GM23338 (cell line): ENCODE results near the gene TMEM117. TPM values are rescaled to one million over a fixed set of nuclear protein-coding genes. Genes with fewer than 3 reads are reported as not detected.

Experiments used
- ATAC-seq: fragments of 200-7000 bp; cut with Tn5 transposase; 3 replicates; pipeline ENCODE4 v1.9.1; 2020
- DNase-seq: peaks from one replicate; pipeline ENCODE4 v3.0.0-alpha.2; 2015; ENCODE audit warnings: low spot score
- H2AFZ ChIP-seq: fragments of 200-600 bp; sonication (generic); 2 replicates; pipeline ENCODE4 v1.8.0; 2016; ENCODE audit warnings: antibody characterized with exemption, mild to moderate bottlenecking, moderate library complexity
- H3F3A ChIP-seq: fragments of 200-600 bp; sonication (generic); replicated peaks from 2 replicates; pipeline ENCODE4 v1.8.0; 2017; ENCODE audit warnings: antibody characterized with exemption, mixed run types, low read depth
- H3K27ac ChIP-seq: fragments of 200-600 bp; sonication (generic); 2 replicates; pipeline ENCODE4 v1.6.1; 2016; ENCODE audit warnings: low read depth
- H3K27me3 ChIP-seq: fragments of 200-600 bp; sonication (generic); 2 replicates; pipeline ENCODE4 v1.8.0; 2016; ENCODE audit warnings: mild to moderate bottlenecking, mixed run types, moderate library complexity; ENCODE audit not compliant: insufficient read depth
- H3K36me3 ChIP-seq: fragments of 200-600 bp; sonication (generic); 2 replicates; pipeline ENCODE4 v1.8.0; 2016; ENCODE audit warnings: mild to moderate bottlenecking; ENCODE audit not compliant: insufficient read depth
- H3K4me1 ChIP-seq: fragments of 200-600 bp; sonication (generic); 2 replicates; pipeline ENCODE4 v1.8.0; 2016; ENCODE audit warnings: mild to moderate bottlenecking, moderate library complexity; ENCODE audit not compliant: insufficient read depth
- H3K4me2 ChIP-seq: fragments of 200-600 bp; sonication (generic); 2 replicates; pipeline ENCODE4 v1.7.1; 2017; ENCODE audit warnings: mixed run types
- H3K4me3 ChIP-seq: fragments of 200-600 bp; sonication (generic); 2 replicates; pipeline ENCODE4 v1.6.1; 2016; ENCODE audit warnings: mixed run types
- H3K79me2 ChIP-seq: fragments of 200-600 bp; sonication (generic); replicated peaks from 2 replicates; pipeline ENCODE4 v1.8.0; 2017; ENCODE audit warnings: mild to moderate bottlenecking; ENCODE audit not compliant: insufficient read depth
- H3K9me2 ChIP-seq: fragments of 200-600 bp; sonication (generic); 2 replicates; pipeline ENCODE4 v1.8.0; 2017; ENCODE audit not compliant: insufficient read depth
- H4K20me1 ChIP-seq: fragments of 200-600 bp; sonication (generic); replicated peaks from 2 replicates; pipeline ENCODE4 v1.8.0; 2017; ENCODE audit warnings: mild to moderate bottlenecking; ENCODE audit not compliant: insufficient read depth
- H3K27ac Mint-ChIP-seq: 2 replicates; pipeline ENCODE4 v1.8.0; 2020; ENCODE audit warnings: inconsistent platforms, mild to moderate bottlenecking, moderate library complexity, mixed read lengths
- H3K27me3 Mint-ChIP-seq: 3 replicates; pipeline ENCODE4 v1.8.0; 2022; ENCODE audit warnings: low read depth, mild to moderate bottlenecking, moderate library complexity, mixed read lengths, inconsistent platforms; ENCODE audit not compliant: insufficient read depth, poor library complexity
- H3K36me3 Mint-ChIP-seq: 3 replicates; pipeline ENCODE4 v1.8.0; 2021; ENCODE audit warnings: low read depth, mild to moderate bottlenecking, inconsistent platforms, moderate library complexity, mixed read lengths
- H3K4me1 Mint-ChIP-seq: 3 replicates; pipeline ENCODE4 v1.8.0; 2020; ENCODE audit warnings: mild to moderate bottlenecking, inconsistent platforms, mixed read lengths
- H3K4me3 Mint-ChIP-seq: 3 replicates; pipeline ENCODE4 v1.8.0; 2021; ENCODE audit warnings: moderate library complexity, mild to moderate bottlenecking, inconsistent platforms, mixed read lengths
- H3K9me3 Mint-ChIP-seq: 3 replicates; pipeline ENCODE4 v1.8.0; 2020; ENCODE audit warnings: moderate library complexity, mild to moderate bottlenecking, inconsistent platforms, mixed read lengths
- CREB1 ChIP-seq: fragments of 250-450 bp; sonication (Bioruptor Pico); IDR thresholded peaks from 2 replicates; pipeline ENCODE4 v1.5.0; 2020; ENCODE audit warnings: low read depth, mild to moderate bottlenecking, moderate library complexity
- CTCF ChIP-seq, 2 experiments: fragments of 200-600 bp in 1 of 2; sonication (generic) in 1 of 2; conservative IDR thresholded peaks; 2 replicates each; pipeline versions ENCODE4 v1.5.1 to v1.6.1; 2016 to 2017; ENCODE audit warnings: antibody characterized with exemption in 2 of 2, low read depth in 2 of 2, mild to moderate bottlenecking in 2 of 2, moderate library complexity in 1 of 2
- ETS1 ChIP-seq: IDR thresholded peaks from 2 replicates; pipeline ENCODE4 v1.6.1; 2016; ENCODE audit warnings: antibody characterized with exemption
- EZH2 ChIP-seq: fragments of 200-600 bp; sonication (generic); IDR thresholded peaks from one replicate; pipeline ENCODE4 v1.8.0; 2017; ENCODE audit warnings: antibody characterized with exemption, mild to moderate bottlenecking, low read depth; ENCODE audit not compliant: unreplicated experiment
- JUNB ChIP-seq: IDR thresholded peaks from one replicate; pipeline ENCODE4 v1.6.1; 2016; ENCODE audit warnings: antibody characterized with exemption; ENCODE audit not compliant: unreplicated experiment
- NANOG ChIP-seq: IDR thresholded peaks from 2 replicates; pipeline ENCODE4 v1.6.1; 2016; ENCODE audit warnings: antibody characterized with exemption, borderline replicate concordance
- POLR2AphosphoS5 ChIP-seq: IDR thresholded peaks from 2 replicates; pipeline ENCODE4 v1.6.1; 2016; ENCODE audit warnings: antibody characterized with exemption, low read depth
- REST ChIP-seq: IDR thresholded peaks from one replicate; pipeline ENCODE4 v1.6.1; 2018; ENCODE audit warnings: antibody characterized with exemption; ENCODE audit not compliant: unreplicated experiment
- STAT1 ChIP-seq: IDR thresholded peaks from one replicate; pipeline ENCODE4 v1.6.1; 2016; ENCODE audit warnings: antibody characterized with exemption; ENCODE audit not compliant: unreplicated experiment
- ZNF114 ChIP-seq: fragments of 250-450 bp; sonication (Bioruptor Pico); IDR thresholded peaks from 2 replicates; pipeline ENCODE4 v1.5.0; 2020; ENCODE audit warnings: mild to moderate bottlenecking, moderate library complexity
- ZNF331 ChIP-seq: fragments of 250-450 bp; sonication (Bioruptor Pico); IDR thresholded peaks from 2 replicates; pipeline ENCODE4 v1.5.0; 2020; ENCODE audit warnings: low read depth, mild to moderate bottlenecking, moderate library complexity
- polyA plus RNA-seq: library from polyadenylated mRNA; unstranded; fragments of >200 nt; fragmentation: Nextera tagmentation; extraction: Ambion mirVana; gene quantifications from 2 replicates; pipeline ENCODE4 v1.2.1, GENCODE V29; 2016
- total RNA-seq: library from RNA; depleted of rRNA; stranded (reverse); fragments of >200 nt; shearing (Covaris generic); gene quantifications from 2 replicates; pipeline ENCODE4 v1.2.3, GENCODE V29; 2014
- TF ChIP-seq, protein P1 (sequence below): fragments of 250-450 bp; sonication (Bioruptor Pico); IDR thresholded peaks from 2 replicates; pipeline ENCODE4 v1.5.0; 2020; ENCODE audit warnings: mild to moderate bottlenecking, moderate library complexity

TMEM117 gene
- total and polyA plus RNA-seq, 2 experiments from 2014 or later = 0.94 to 1.6 TPM

DNA sequence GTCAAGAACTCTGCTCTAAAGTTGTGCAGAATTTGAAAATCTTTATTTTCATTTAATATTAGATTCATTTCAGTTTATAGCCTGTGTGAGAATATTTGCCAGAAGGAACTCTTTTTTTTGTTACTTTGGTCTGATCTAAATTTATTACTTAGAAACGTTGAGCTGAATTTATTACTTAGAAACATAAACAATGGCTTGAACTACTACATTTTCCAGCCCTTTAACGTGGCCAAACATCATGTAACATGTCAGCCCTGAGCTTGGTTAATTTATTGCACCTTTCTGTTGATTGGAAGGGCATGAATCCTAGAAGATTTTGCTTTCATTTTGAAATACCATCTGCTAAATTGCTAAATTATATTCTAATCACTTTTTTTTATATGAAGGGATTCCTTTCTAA, 241.4 kb downstream of the TMEM117 start (continued):
- TF ChIP-seq, protein P1, sequence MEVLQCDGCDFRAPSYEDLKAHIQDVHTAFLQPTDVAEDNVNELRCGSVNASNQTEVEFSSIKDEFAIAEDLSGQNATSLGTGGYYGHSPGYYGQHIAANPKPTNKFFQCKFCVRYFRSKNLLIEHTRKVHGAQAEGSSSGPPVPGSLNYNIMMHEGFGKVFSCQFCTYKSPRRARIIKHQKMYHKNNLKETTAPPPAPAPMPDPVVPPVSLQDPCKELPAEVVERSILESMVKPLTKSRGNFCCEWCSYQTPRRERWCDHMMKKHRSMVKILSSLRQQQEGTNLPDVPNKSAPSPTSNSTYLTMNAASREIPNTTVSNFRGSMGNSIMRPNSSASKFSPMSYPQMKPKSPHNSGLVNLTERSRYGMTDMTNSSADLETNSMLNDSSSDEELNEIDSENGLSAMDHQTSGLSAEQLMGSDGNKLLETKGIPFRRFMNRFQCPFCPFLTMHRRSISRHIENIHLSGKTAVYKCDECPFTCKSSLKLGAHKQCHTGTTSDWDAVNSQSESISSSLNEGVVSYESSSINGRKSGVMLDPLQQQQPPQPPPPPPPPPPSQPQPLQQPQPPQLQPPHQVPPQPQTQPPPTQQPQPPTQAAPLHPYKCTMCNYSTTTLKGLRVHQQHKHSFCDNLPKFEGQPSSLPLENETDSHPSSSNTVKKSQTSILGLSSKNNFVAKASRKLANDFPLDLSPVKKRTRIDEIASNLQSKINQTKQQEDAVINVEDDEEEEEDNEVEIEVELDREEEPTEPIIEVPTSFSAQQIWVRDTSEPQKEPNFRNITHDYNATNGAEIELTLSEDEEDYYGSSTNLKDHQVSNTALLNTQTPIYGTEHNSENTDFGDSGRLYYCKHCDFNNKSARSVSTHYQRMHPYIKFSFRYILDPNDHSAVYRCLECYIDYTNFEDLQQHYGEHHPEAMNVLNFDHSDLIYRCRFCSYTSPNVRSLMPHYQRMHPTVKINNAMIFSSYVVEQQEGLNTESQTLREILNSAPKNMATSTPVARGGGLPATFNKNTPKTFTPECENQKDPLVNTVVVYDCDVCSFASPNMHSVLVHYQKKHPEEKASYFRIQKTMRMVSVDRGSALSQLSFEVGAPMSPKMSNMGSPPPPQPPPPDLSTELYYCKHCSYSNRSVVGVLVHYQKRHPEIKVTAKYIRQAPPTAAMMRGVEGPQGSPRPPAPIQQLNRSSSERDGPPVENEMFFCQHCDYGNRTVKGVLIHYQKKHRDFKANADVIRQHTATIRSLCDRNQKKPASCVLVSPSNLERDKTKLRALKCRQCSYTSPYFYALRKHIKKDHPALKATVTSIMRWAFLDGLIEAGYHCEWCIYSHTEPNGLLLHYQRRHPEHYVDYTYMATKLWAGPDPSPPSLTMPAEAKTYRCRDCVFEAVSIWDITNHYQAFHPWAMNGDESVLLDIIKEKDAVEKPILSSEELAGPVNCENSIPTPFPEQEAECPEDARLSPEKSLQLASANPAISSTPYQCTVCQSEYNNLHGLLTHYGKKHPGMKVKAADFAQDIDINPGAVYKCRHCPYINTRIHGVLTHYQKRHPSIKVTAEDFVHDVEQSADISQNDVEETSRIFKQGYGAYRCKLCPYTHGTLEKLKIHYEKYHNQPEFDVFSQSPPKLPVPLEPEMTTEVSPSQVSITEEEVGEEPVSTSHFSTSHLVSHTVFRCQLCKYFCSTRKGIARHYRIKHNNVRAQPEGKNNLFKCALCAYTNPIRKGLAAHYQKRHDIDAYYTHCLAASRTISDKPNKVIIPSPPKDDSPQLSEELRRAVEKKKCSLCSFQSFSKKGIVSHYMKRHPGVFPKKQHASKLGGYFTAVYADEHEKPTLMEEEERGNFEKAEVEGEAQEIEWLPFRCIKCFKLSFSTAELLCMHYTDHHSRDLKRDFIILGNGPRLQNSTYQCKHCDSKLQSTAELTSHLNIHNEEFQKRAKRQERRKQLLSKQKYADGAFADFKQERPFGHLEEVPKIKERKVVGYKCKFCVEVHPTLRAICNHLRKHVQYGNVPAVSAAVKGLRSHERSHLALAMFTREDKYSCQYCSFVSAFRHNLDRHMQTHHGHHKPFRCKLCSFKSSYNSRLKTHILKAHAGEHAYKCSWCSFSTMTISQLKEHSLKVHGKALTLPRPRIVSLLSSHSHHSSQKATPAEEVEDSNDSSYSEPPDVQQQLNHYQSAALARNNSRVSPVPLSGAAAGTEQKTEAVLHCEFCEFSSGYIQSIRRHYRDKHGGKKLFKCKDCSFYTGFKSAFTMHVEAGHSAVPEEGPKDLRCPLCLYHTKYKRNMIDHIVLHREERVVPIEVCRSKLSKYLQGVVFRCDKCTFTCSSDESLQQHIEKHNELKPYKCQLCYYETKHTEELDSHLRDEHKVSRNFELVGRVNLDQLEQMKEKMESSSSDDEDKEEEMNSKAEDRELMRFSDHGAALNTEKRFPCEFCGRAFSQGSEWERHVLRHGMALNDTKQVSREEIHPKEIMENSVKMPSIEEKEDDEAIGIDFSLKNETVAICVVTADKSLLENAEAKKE = no peak
- TF ChIP-seq POLR2AphosphoS5 (no peak), ZNF114 (CRISPR knock-in tag) (no peak), NANOG (no peak), CREB1 (no peak)

DNA sequence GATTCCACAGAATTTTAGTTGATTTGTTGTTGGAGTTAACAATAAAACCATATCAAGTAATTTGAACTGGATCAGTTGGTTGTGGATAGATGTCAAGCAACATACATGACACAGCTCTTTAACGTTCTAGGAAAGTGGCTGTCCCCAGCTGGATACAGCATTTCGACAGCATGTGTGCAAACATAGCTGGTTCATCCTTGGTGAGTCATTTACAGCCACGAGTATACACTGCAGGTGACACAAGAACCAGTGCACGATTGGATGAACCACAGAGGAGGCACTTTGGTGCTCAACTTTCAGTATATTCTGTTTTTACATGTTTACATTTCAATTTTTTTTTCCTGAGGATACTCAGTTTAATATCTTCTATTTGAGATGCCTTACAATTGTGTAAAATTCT, 242.4 kb downstream of the TMEM117 start:
- H3K27ac Mint-ChIP-seq = no peak overlapping the region
- H3K36me3 Mint-ChIP-seq = no peaks in the 10 kb centered on the region
- no peak overlapping the region for H3K4me3 Mint-ChIP-seq
- TF ChIP-seq STAT1 = no peak
- no peak for TF ChIP-seq ZNF331 (CRISPR knock-in tag)
- TF ChIP-seq EZH2 = no peak
- TF ChIP-seq REST = no peak
- no peak for TF ChIP-seq JUNB
- no peak for TF ChIP-seq ZNF114 (CRISPR knock-in tag)
- no peak for TF ChIP-seq NANOG
- TF ChIP-seq CREB1 = no peak
- TF ChIP-seq CTCF (conservative IDR thresholded peaks at IDR 0.05; ENCODE audit: low read depth in 2 of 2) = no peak
- no peak for TF ChIP-seq ETS1
- no peak overlapping the region for H2AFZ ChIP-seq
- H3F3A ChIP-seq = no peaks in the 10 kb centered on the region
- no peaks in the 10 kb centered on the region for H3K9me3 Mint-ChIP-seq
- no peaks in the 10 kb centered on the region for H4K20me1 ChIP-seq
- no peak overlapping the region for H3K27ac ChIP-seq
- no peaks in the 10 kb centered on the region for H3K79me2 ChIP-seq
- H3K27me3 Mint-ChIP-seq = no peaks in the 10 kb centered on the region
- H3K4me3 ChIP-seq = no peak overlapping the region
- H3K4me1 ChIP-seq = no peaks in the 10 kb centered on the region
- H3K27me3 ChIP-seq = no peaks in the 10 kb centered on the region
- peaks cover 3% of the 10 kb centered on the region; the same call in 2 of the 3 replicates for H3K4me1 Mint-ChIP-seq
- no peak for ATAC-seq
- H3K9me2 ChIP-seq = no peaks in the 10 kb centered on the region
- no peak overlapping the region for H3K4me2 ChIP-seq
- H3K36me3 ChIP-seq = no peaks in the 10 kb centered on the region
- DNase-seq = no peak
